Stimulated activated CD8-positive, alpha-beta memory T cell treated with anti-CD3 and anti-CD28 coated beads, Interleukin-12 subunit alpha, Interleukin-12 subunit beta, amount 100 ng/mL, for 24 hours (primary cell): ENCODE results near the gene WDR46.

Source experiments
- DNase-seq: peaks from one replicate; pipeline ENCODE4 v3.0.0-alpha.2; 2020; ENCODE audit errors: extremely low read depth

WDR46 gene

GRCh38 chr6:33313709-33314514, 24.9 kb upstream of the WDR46 start, which contains the start of gene TAPBP:
Gene TAPBP (minus strand): TSS chr6:33314078. CDS start chr6:33314041, 37 bp downstream.
- peak; percentile 69 for DNase-seq

GRCh38 chr6:33313105-33313708, 24.2 kb upstream of the WDR46 start:
- no peak for DNase-seq

GRCh38 chr6:33312361-33313104, 23.5 kb upstream of the WDR46 start:
- no peak for DNase-seq

GRCh38 chr6:33306356-33306755, 17.3 kb upstream of the WDR46 start:
- no peak for DNase-seq

GRCh38 chr6:33305052-33305451, 16.0 kb upstream of the WDR46 start:
- DNase-seq: no peak

- no peak for DNase-seq
Observed at GRCh38 chr6:33304216-33304615, 15.2 kb upstream of the WDR46 start.

- no peak for DNase-seq
Observed at GRCh38 chr6:33301877-33302276, 12.8 kb upstream of the WDR46 start.

GRCh38 chr6:33299237-33299944, 10.4 kb upstream of the WDR46 start:
- DNase-seq: peak; percentile 87

GRCh38 chr6:33298773-33299236, 9.8 kb upstream of the WDR46 start, which contains the start of gene RGL2:
Gene RGL2 (minus strand): TSS chr6:33298942. CDS start chr6:33298610, 332 bp downstream.
- no peak for DNase-seq

GRCh38 chr6:33297956-33298772, 9.1 kb upstream of the WDR46 start:
- no peak for DNase-seq

- no peak for DNase-seq
Observed at GRCh38 chr6:33297406-33297955, 8.4 kb upstream of the WDR46 start.

GRCh38 chr6:33296797-33297405, 7.9 kb upstream of the WDR46 start:
- no peak for DNase-seq

GRCh38 chr6:33295621-33296369, 6.8 kb upstream of the WDR46 start:
- no peak for DNase-seq

GRCh38 chr6:33294086-33294823, 5.2 kb upstream of the WDR46 start:
- DNase-seq: no peak

GRCh38 chr6:33292996-33293682, 4.1 kb upstream of the WDR46 start:
- no peak for DNase-seq

- no peak for DNase-seq
Observed at GRCh38 chr6:33290459-33290858, 1.4 kb upstream of the WDR46 start.

GRCh38 chr6:33289784-33290315, 811 bp upstream of the WDR46 start:
- DNase-seq: no peak
